ENCODE measurements around the gene DUSP3.

GRCh38 chr17:43808076-43808475 lies 29.3 kb upstream of the DUSP3 start:
- TF ChIP-seq POLR2A (IDR thresholded peaks at IDR 0.05) (no peak), CTCF (IDR thresholded peaks at IDR 0.05) (no peak)
